Measurements from ENCODE around the gene CRIM1. TPM values are rescaled to one million over a fixed set of nuclear protein-coding genes. Genes with fewer than 3 reads are reported as not detected.

Gene CRIM1
- total RNA-seq, 2 experiments from 2014 or later, result 3.9 to 5.2 TPM

GRCh38 chr2:36480028-36480427 lies 124.5 kb downstream of the CRIM1 start:
- H3K36me3 Mint-ChIP-seq (ENCODE audit: low read depth), result peaks cover 29% of the 10 kb centered on the region
- H3K4me3 Mint-ChIP-seq, result no peak overlapping the region
- DNase-seq (no peak), ATAC-seq (no peak)
- no peak overlapping the region for H3K27ac Mint-ChIP-seq
- intact Hi-C loops (cut with DNase I, micrococcal nuclease), result no loop called here
- POLR2A ChIA-PET, result no interaction called here
- CTCF ChIA-PET, result no interaction called here
- H3K27me3 Mint-ChIP-seq, result no peaks in the 10 kb centered on the region
- no peaks in the 10 kb centered on the region for H3K4me1 Mint-ChIP-seq
- H3K9me3 Mint-ChIP-seq (ENCODE audit: low read depth), result peaks cover 24% of the 10 kb centered on the region

GRCh38 chr2:36480636-36481035 lies 125.1 kb downstream of the CRIM1 start:
- no peaks in the 10 kb centered on the region for H3K4me1 Mint-ChIP-seq
- H3K27me3 Mint-ChIP-seq, result no peaks in the 10 kb centered on the region
- H3K4me3 Mint-ChIP-seq, result no peak overlapping the region
- DNase-seq, result no peak
- H3K9me3 Mint-ChIP-seq (ENCODE audit: low read depth), result peaks cover 19% of the 10 kb centered on the region
- H3K27ac Mint-ChIP-seq, result no peak overlapping the region
- H3K36me3 Mint-ChIP-seq (ENCODE audit: low read depth), result peaks cover 25% of the 10 kb centered on the region
- intact Hi-C loops (cut with DNase I, micrococcal nuclease), result no loop called here
- POLR2A ChIA-PET, result no interaction called here
- CTCF ChIA-PET, result no interaction called here
- ATAC-seq, result no peak

GRCh38 chr2:36481709-36482108 lies 126.1 kb downstream of the CRIM1 start:
- no peaks in the 10 kb centered on the region for H3K4me1 Mint-ChIP-seq
- no peaks in the 10 kb centered on the region for H3K27me3 Mint-ChIP-seq
- no peak overlapping the region for H3K4me3 Mint-ChIP-seq
- H3K9me3 Mint-ChIP-seq (ENCODE audit: low read depth), result peaks cover 12% of the 10 kb centered on the region
- no peak for ATAC-seq
- ChIA-PET POLR2A (no interaction called here), CTCF (no interaction called here)
- intact Hi-C loops (cut with DNase I, micrococcal nuclease), result no loop called here
- DNase-seq, result no peak
- no peak overlapping the region for H3K27ac Mint-ChIP-seq
- H3K36me3 Mint-ChIP-seq (ENCODE audit: low read depth), result peaks cover 21% of the 10 kb centered on the region

GRCh38 chr2:36482576-36483214 lies 127.1 kb downstream of the CRIM1 start:
- Mint-ChIP-seq H3K9me3 (ENCODE audit: low read depth) (peaks cover 3% of the 10 kb centered on the region), H3K36me3 (ENCODE audit: low read depth) (peaks cover 11% of the 10 kb centered on the region), H3K27ac (no peak overlapping the region), H3K4me3 (no peak overlapping the region), H3K4me1 (no peaks in the 10 kb centered on the region), H3K27me3 (no peaks in the 10 kb centered on the region)
- intact Hi-C loops (cut with DNase I, micrococcal nuclease), result no loop called here
- ATAC-seq (no peak), DNase-seq (no peak)
- ChIA-PET CTCF (interaction anchor here (0.9 kb wide), 1 partner anchor 22 kb away, joined by 3 read pairs; no protein-coding TSS in a partner anchor), POLR2A (no interaction called here)

- DNase-seq, result no peak
- ATAC-seq, result no peak
- no peak overlapping the region for H3K27ac Mint-ChIP-seq
- H3K4me1 Mint-ChIP-seq, result no peaks in the 10 kb centered on the region
- no peaks in the 10 kb centered on the region for H3K27me3 Mint-ChIP-seq
- intact Hi-C loops (cut with DNase I, micrococcal nuclease), result no loop called here
- peaks cover 8% of the 10 kb centered on the region for H3K36me3 Mint-ChIP-seq (ENCODE audit: low read depth)
- ChIA-PET POLR2A (no interaction called here), CTCF (interaction anchor here (0.9 kb wide), 1 partner anchor 23 kb away, joined by 3 read pairs; no protein-coding TSS in a partner anchor)
- H3K4me3 Mint-ChIP-seq, result no peak overlapping the region
- H3K9me3 Mint-ChIP-seq (ENCODE audit: low read depth), result no peaks in the 10 kb centered on the region
Measured at GRCh38 chr2:36483290-36483689, 127.7 kb downstream of the CRIM1 start.

- no peak for ATAC-seq
- no peaks in the 10 kb centered on the region for H3K27me3 Mint-ChIP-seq
Measured at GRCh38 chr2:36484454-36484853, 128.9 kb downstream of the CRIM1 start.

GRCh38 chr2:36485521-36485920 lies 129.9 kb downstream of the CRIM1 start:
- H3K27me3 Mint-ChIP-seq, result no peaks in the 10 kb centered on the region
- ATAC-seq (no peak), DNase-seq (no peak)
- H3K4me1 Mint-ChIP-seq, result no peaks in the 10 kb centered on the region
- CTCF ChIA-PET, result no interaction called here
- no peak overlapping the region for H3K27ac Mint-ChIP-seq
- intact Hi-C loops (cut with DNase I, micrococcal nuclease), result no loop called here
- H3K36me3 Mint-ChIP-seq (ENCODE audit: low read depth), result peaks cover 3% of the 10 kb centered on the region
- POLR2A ChIA-PET, result no interaction called here
- no peak overlapping the region for H3K4me3 Mint-ChIP-seq
- H3K9me3 Mint-ChIP-seq (ENCODE audit: low read depth), result no peaks in the 10 kb centered on the region

More at GRCh38 chr2:36484454-36484853, 128.9 kb downstream of the CRIM1 start:
- no peak overlapping the region for H3K27ac Mint-ChIP-seq
- intact Hi-C loops (cut with DNase I, micrococcal nuclease), result no loop called here
- ChIA-PET CTCF (no interaction called here), POLR2A (no interaction called here)
- H3K4me1 Mint-ChIP-seq, result no peaks in the 10 kb centered on the region
- H3K4me3 Mint-ChIP-seq, result no peak overlapping the region
- H3K9me3 Mint-ChIP-seq (ENCODE audit: low read depth), result no peaks in the 10 kb centered on the region
- DNase-seq, result no peak
- H3K36me3 Mint-ChIP-seq (ENCODE audit: low read depth), result peaks cover 8% of the 10 kb centered on the region

GRCh38 chr2:36486521-36487044 lies 131.0 kb downstream of the CRIM1 start:
- no peak overlapping the region for H3K27ac Mint-ChIP-seq
- no peaks in the 10 kb centered on the region for H3K27me3 Mint-ChIP-seq
- DNase-seq (no peak), ATAC-seq (no peak)
- CTCF ChIA-PET, result no interaction called here
- H3K36me3 Mint-ChIP-seq (ENCODE audit: low read depth), result peaks cover under 1% of the 10 kb centered on the region
- intact Hi-C loops (cut with DNase I, micrococcal nuclease), result no loop called here
- POLR2A ChIA-PET, result no interaction called here
- H3K4me3 Mint-ChIP-seq, result no peak overlapping the region
- no peaks in the 10 kb centered on the region for H3K4me1 Mint-ChIP-seq
- no peaks in the 10 kb centered on the region for H3K9me3 Mint-ChIP-seq (ENCODE audit: low read depth)

GRCh38 chr2:36487947-36488346 lies 132.4 kb downstream of the CRIM1 start:
- Mint-ChIP-seq H3K4me3 (no peak overlapping the region), H3K9me3 (ENCODE audit: low read depth) (no peaks in the 10 kb centered on the region), H3K4me1 (no peaks in the 10 kb centered on the region), H3K27me3 (no peaks in the 10 kb centered on the region), H3K27ac (no peak overlapping the region), H3K36me3 (ENCODE audit: low read depth) (no peaks in the 10 kb centered on the region)
- ChIA-PET POLR2A (no interaction called here), CTCF (interaction anchor here (0.5 kb wide), 1 partner anchor 147 kb away, joined by 4 read pairs; no protein-coding TSS in a partner anchor)
- ATAC-seq, result no peak
- no peak for DNase-seq
- intact Hi-C loops (cut with DNase I, micrococcal nuclease), result no loop called here

- no peak overlapping the region for H3K27ac Mint-ChIP-seq
- POLR2A ChIA-PET, result no interaction called here
Measured at GRCh38 chr2:36489281-36489680, 133.7 kb downstream of the CRIM1 start.

GRCh38 chr2:36490749-36491148 lies 135.2 kb downstream of the CRIM1 start:
- intact Hi-C loops (cut with DNase I, micrococcal nuclease), result no loop called here

More at GRCh38 chr2:36489281-36489680, 133.7 kb downstream of the CRIM1 start:
- no peak for DNase-seq
- intact Hi-C loops (cut with DNase I, micrococcal nuclease), result no loop called here
- Mint-ChIP-seq H3K36me3 (ENCODE audit: low read depth) (no peaks in the 10 kb centered on the region), H3K9me3 (ENCODE audit: low read depth) (no peaks in the 10 kb centered on the region), H3K4me3 (no peak overlapping the region), H3K27me3 (no peaks in the 10 kb centered on the region), H3K4me1 (no peaks in the 10 kb centered on the region)
- CTCF ChIA-PET, result no interaction called here
- ATAC-seq, result no peak

GRCh38 chr2:36492216-36492945 lies 136.8 kb downstream of the CRIM1 start:
- no peak overlapping the region for H3K4me3 Mint-ChIP-seq
- H3K36me3 Mint-ChIP-seq (ENCODE audit: low read depth), result no peaks in the 10 kb centered on the region
- H3K27ac Mint-ChIP-seq, result no peak overlapping the region
- intact Hi-C loops (cut with DNase I, micrococcal nuclease), result no loop called here
- ChIA-PET POLR2A (no interaction called here), CTCF (interaction anchor here (1.0 kb wide), 1 partner anchor 35 kb away, joined by 3 read pairs; no protein-coding TSS in a partner anchor)
- ATAC-seq (no peak), DNase-seq (no peak)
- H3K4me1 Mint-ChIP-seq, result no peaks in the 10 kb centered on the region
- H3K9me3 Mint-ChIP-seq (ENCODE audit: low read depth), result no peaks in the 10 kb centered on the region
- no peaks in the 10 kb centered on the region for H3K27me3 Mint-ChIP-seq

More at GRCh38 chr2:36490749-36491148, 135.2 kb downstream of the CRIM1 start:
- Mint-ChIP-seq H3K4me3 (no peak overlapping the region), H3K27me3 (no peaks in the 10 kb centered on the region), H3K36me3 (ENCODE audit: low read depth) (no peaks in the 10 kb centered on the region), H3K27ac (no peak overlapping the region), H3K9me3 (ENCODE audit: low read depth) (no peaks in the 10 kb centered on the region), H3K4me1 (no peaks in the 10 kb centered on the region)
- ATAC-seq, result no peak
- ChIA-PET POLR2A (no interaction called here), CTCF (no interaction called here)
- DNase-seq, result no peak

Data from activated CD4-positive, alpha-beta T cell treated with anti-CD3 and anti-CD28 coated beads for 36 hours (primary cell).